Midbrain (tissue), 1 donor: ENCODE results near the gene LAMB1.
"Not testable (repeated sequence)": the region's sequence is repeated elsewhere in the genome, so short reads cannot be mapped to it uniquely, and the experiment has no call there.

Experiments
- DNase-seq: peaks from one replicate; lab custom pipeline; 2025; lab: John Stamatoyannopoulos, UW

The LAMB1 gene

DNA sequence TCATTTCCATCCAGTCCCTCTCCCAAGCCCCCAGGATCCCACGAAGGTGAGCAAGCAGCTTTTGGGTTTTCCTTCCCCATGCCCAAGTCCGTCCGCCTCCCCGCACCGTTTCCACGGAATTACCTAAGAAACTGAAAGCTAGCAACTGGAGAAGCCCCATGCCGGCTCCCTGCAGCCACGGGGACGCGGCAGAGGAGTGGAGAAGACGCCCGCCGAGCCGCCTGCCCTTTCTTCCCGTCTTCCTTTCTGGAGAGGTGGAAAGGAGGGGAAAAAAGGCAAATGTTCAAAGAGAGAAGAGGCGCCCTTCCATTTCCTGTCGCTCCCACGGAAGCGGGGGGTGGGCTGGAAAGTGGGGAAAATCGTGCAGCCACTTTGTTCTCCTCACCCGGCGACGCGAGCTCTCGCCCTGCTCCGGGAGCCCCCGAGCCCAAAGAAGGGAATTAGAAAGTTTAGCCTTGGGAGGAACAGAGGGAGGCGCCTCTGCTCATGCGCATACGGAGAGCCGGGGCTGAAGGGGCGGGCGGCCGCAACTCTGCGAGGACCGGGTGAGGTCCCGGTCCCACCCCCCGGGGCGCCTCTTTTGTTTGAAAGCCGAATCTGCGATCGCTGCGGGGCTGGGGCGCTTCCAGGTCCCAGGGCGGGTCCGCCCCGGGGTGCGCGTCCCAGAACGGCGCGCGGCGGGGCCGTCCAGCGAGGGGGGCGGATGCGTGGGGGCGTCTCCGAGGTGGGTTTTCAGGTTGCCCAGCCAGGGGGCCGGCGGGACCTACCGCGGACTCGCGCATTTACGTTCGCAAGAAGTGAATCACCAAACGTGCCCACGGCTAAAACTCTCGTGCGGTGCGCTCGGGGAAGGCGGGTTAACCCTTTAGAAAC, at the start of gene LAMB1:
LAMB1 (minus strand) TSS at position 436 of the 873 bp plus-strand sequence; CDS start at position 160, 276 bp downstream.
- DNase-seq = no peak

GRCh38 chr7:108051454-108051853, 48.5 kb upstream of the LAMB1 start:
- DNase-seq = no peak

GRCh38 chr7:108049962-108050361, 47.0 kb upstream of the LAMB1 start:
- no peak for DNase-seq

- no peak for DNase-seq
Observed at GRCh38 chr7:108048422-108048821, 45.5 kb upstream of the LAMB1 start.

DNA sequence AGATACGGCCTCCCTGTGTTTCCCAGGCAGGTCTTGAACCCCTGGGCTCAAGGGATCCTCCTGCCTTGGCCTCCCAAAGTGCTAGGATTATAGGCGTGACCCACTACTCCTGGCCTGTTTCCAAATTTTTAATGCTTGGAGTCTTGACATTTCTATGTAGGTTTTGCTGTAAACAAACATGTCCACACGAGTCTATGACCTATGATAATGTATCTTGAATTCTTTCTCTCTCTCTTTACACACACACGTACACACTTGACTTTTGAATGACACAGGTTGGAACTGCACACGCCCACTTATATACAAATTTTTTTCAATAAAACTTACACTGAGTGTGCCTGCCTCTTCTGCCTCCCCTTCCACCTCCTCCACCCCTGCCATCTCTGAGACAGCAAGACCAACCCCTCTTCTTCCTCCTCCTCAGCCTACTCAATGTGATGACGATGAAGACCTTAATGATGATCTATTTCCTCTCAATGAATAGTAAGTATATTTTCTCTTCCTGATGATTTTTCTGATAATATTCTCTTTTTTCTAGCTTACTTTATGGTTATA, 44.1 kb upstream of the LAMB1 start:
- no peak for DNase-seq

GRCh38 chr7:108045669-108046068, 42.7 kb upstream of the LAMB1 start:
- DNase-seq = no peak

DNA sequence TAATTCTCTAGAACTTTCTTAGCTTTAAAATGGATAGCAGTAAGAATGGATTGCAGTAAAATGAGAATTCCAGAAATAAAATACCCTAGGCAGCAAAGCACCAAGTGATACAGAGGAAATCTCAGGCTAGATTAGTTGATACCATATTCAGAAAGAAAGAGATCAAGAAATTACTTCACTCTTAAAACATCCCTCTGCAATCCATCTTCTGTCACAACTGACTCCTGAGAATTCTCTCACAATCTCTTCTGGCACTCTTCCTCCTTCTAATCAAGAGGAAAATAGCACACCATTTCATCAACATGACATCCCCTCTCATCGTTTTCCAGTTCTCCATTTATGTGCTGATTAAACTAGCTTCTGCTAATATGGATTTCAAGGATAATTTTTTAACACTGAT, 42.2 kb upstream of the LAMB1 start:
- no peak for DNase-seq

DNA sequence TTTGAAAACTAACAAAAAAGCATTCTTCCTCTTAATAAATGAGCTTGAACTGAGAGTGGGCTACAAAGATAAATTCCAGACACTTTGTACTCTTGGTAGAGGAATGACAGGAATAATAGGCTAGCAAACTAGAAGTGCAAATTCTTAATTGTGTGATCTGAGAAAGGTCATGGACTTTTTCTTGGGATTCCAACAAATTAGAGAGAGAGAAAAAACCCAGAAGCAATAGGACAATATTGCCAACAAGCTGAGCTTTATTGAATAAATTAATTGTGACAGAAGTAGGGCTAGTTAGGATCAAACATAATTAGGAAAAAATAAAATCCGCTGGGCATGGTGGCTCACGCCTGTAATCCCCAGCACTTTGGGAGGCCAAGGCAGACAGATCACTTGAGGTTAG, 41.4 kb upstream of the LAMB1 start:
- DNase-seq = no peak

GRCh38 chr7:108038986-108039385, 36.0 kb upstream of the LAMB1 start:
- DNase-seq = no peak

GRCh38 chr7:108037741-108038140, 34.8 kb upstream of the LAMB1 start:
- no peak for DNase-seq

- DNase-seq = no peak
Observed at GRCh38 chr7:108037140-108037539, 34.2 kb upstream of the LAMB1 start.

DNA sequence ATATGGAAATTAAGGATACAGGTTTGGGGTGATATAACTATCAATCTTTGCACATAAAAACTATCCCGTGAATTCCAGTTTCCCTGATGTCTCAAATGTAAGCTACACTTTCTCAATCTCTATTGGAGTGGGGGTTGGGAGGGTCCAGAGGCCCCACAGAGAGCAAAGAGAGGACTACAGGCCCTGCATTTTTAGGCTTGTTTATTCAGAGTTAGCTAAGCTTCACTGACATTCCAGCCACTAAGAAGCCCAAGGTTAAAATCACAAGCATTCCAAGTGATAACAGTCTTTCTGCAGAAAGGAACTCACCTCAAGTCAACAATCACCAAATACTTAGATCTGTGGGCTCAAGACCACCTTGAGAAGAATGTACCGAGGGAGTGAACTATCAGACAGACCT, 31.6 kb upstream of the LAMB1 start:
- DNase-seq = no peak

GRCh38 chr7:108033776-108034497, 31.0 kb upstream of the LAMB1 start:
- DNase-seq = no peak

GRCh38 chr7:108033309-108033708, 30.3 kb upstream of the LAMB1 start:
- DNase-seq = not testable (repeated sequence)

- DNase-seq = no peak
Observed at GRCh38 chr7:108030516-108030915, 27.6 kb upstream of the LAMB1 start.

- no peak for DNase-seq
Observed at GRCh38 chr7:108029034-108029433, 26.1 kb upstream of the LAMB1 start.

- DNase-seq = no peak
Observed at GRCh38 chr7:108028111-108028510, 25.1 kb upstream of the LAMB1 start.

DNA sequence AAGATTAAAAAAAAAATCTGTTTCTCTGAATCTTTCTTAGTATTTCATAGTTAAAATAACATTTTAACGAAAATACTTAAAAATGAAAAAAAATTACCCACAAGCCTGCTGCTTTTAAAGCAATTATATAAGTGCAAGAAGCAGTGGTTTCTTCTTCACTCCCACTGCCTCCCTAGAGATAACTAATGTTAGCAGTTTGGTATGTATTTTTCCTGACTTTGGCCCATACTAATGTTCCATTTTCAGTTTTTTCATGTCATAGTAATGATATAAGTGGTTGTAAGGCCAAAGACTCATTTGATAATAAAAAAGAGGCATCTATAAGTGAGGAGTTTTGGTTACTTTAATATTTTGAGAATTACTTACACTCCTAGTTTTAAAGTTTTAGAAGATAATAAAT, 24.3 kb upstream of the LAMB1 start:
- DNase-seq = no peak

DNA sequence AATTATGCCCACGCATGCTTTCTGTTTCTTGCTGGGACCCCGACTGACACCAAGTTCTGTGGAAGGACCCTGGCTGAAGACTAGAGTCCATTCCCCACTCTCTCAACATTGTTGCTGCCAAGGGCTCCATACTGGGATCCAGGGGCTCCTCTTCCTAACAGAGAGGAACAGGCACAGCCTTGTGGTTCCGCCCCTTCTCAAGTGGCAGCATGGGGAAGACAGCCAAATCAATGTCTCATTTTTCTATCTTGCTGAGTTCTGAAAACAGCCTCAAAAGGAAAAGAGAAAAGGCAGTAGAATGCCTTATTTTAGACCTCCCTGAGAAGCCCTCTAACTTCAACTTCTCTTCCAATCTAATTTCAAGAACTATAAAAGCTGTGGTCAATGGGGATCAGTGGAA, 23.7 kb upstream of the LAMB1 start:
- DNase-seq = no peak

GRCh38 chr7:108026116-108026515, 23.2 kb upstream of the LAMB1 start:
- DNase-seq = no peak

- no peak for DNase-seq
Observed at GRCh38 chr7:108024538-108024937, 21.6 kb upstream of the LAMB1 start.

GRCh38 chr7:108020585-108020984, 17.6 kb upstream of the LAMB1 start:
- DNase-seq = no peak

- no peak for DNase-seq
Observed at GRCh38 chr7:108018668-108019067, 15.7 kb upstream of the LAMB1 start.
